Activated CD4-positive, CD25-positive, alpha-beta regulatory T cell treated with anti-CD3 and anti-CD28 coated beads, Interleukin-2, amount 50 U/mL, for 24 hours (primary cell): ENCODE measurements around the gene TNFRSF6B.

Source experiments
- ATAC-seq, 2 donors: fragments of 150-1000 bp; cut with Tn5 transposase; one replicate each; pipeline ENCODE4 v1.10.0; 2021; ENCODE audit warnings: mild to moderate bottlenecking in 1 of 2, moderate library complexity in 1 of 2

Gene TNFRSF6B

GRCh38 chr20:63686492-63687321 is 9.7 kb upstream of the TNFRSF6B start:
- ATAC-seq = peak; percentile 46 to 58

- no peak for ATAC-seq
Observed at GRCh38 chr20:63687419-63688178, 8.9 kb upstream of the TNFRSF6B start.

- ATAC-seq = no peak
Observed at GRCh38 chr20:63688228-63689045, 8.0 kb upstream of the TNFRSF6B start.

GRCh38 chr20:63689046-63690002 is 7.1 kb upstream of the TNFRSF6B start:
- no peak for ATAC-seq

- ATAC-seq = no peak
Observed at GRCh38 chr20:63690003-63690897, 6.2 kb upstream of the TNFRSF6B start.

- ATAC-seq = no peak
Observed at GRCh38 chr20:63690898-63691710, 5.3 kb upstream of the TNFRSF6B start.

GRCh38 chr20:63691711-63692435 is 4.6 kb upstream of the TNFRSF6B start:
- ATAC-seq = no peak

GRCh38 chr20:63692436-63693082 is 3.9 kb upstream of the TNFRSF6B start:
- no peak for ATAC-seq

GRCh38 chr20:63693083-63693732 is 3.2 kb upstream of the TNFRSF6B start:
- ATAC-seq = no peak

- ATAC-seq = no peak
Observed at GRCh38 chr20:63693733-63694583, 2.5 kb upstream of the TNFRSF6B start.

- no peak for ATAC-seq
Observed at GRCh38 chr20:63694584-63695423, 1.6 kb upstream of the TNFRSF6B start.

- no peak for ATAC-seq
Observed at GRCh38 chr20:63695424-63696305, 787 bp upstream of the TNFRSF6B start.

- peak; percentile 19 to 22 for ATAC-seq
Observed at GRCh38 chr20:63696306-63696627, 185 bp upstream of the TNFRSF6B start.

- ATAC-seq = no peak
Observed at GRCh38 chr20:63697357-63697867, 960 bp downstream of the TNFRSF6B start.
